GM19468 (cell line): ENCODE measurements around the gene POPDC2.

Source experiments
- ATAC-seq: cut with Tn5 transposase; IDR thresholded peaks from one replicate; pipeline ENCODE4 v1.9.1; 2021; ENCODE audit warnings: mild to moderate bottlenecking, moderate library complexity, moderate number of reproducible peaks; ENCODE audit not compliant: unreplicated experiment; ENCODE audit errors: extremely low read depth

The POPDC2 gene

DNA sequence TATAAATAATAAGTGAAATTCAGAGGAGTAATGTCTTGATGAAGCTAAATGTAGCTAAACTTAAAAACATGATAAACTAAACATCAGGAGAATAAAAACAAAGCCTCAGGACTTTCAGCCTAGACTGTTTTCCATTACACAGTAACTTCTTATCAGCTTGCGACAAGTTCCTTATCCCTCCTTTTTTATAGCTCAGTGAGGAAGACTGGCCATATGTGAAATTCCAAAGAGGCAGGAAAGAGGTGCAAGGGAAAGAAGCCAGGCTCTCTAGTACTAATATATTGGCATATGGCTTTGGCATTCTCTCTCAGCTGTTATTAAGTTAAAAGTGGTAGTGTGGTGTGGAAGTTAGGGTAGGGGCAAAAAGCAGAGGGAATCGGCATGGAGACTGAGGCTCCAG, 12.4 kb upstream of the POPDC2 start:
- no peak for ATAC-seq

DNA sequence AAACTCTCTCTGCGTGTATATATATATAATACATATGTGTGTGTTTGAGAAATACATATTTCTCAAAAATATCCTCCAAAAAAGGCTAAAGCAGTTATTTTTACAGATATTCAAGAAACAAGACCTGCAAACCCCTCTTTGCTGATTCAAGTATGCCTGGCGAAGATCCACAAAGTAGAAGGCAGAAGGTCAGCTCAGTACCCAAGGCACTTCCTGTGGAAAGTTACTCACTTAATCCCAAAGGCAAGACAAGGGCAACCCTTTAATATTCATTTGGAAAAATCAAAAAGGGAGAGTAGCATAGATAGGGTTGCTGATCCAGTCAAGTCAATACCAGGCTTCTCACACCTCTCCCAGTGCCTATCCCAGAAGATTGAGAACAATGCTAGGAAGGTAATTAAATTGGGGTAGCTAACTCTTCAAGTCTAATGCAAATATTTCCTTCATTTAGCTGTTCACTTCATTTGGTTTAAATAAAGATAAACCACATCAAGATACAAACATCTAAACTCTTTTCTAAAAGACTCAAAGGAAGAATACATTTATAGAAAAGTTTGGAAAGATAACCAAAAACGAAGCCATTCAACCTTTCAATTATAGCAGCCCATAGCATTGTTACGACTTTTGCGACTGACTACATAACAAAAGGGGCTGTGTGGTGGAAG, 9.6 kb upstream of the POPDC2 start:
- no peak for ATAC-seq

GRCh38 chr3:119665954-119666559, 5.7 kb upstream of the POPDC2 start:
- no peak for ATAC-seq

DNA sequence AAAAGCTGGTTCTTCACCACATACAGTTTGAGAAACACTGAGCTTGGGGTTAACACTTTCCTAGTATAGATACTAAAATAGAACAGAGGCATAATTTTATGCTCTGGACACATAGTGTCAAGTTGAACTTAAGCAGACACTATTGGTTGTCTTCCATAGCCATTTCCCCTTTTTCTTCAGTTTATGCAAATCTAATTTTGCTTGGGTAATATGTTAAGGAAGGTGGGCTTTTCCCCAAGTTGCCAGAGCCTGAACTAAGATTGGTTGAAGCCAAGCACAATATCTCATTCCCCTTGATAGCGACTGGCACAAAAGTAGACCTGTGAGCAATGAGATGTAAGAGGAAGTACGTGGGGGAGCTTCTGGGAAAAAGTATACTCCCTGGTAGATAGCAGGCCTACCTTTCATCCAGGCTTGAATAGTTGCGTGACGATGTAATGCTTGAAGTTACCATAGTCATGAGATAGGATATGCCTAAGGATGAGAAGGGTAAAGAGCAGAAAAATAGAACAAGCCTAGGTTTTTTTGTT, 4.5 kb upstream of the POPDC2 start:
- no peak for ATAC-seq

DNA sequence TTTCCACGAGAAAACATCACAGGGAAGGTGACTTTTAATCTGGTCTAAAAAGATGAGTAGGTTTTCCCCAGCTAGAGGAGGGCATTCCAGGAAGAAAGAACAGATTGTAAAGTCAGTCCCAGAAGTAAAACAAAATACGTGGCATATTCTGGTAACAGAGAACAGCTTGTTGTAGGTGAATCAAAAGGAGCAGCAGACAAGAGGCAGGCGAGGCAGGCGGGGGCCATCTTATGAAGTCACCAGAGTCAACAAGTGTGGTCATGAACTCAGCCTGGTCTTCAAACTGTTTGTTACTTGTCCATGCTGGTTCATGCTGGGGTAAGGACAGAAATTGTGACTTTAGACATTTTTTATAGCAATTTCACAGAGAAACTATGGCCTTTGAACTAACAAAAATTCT, 4.0 kb upstream of the POPDC2 start:
- no peak for ATAC-seq

DNA sequence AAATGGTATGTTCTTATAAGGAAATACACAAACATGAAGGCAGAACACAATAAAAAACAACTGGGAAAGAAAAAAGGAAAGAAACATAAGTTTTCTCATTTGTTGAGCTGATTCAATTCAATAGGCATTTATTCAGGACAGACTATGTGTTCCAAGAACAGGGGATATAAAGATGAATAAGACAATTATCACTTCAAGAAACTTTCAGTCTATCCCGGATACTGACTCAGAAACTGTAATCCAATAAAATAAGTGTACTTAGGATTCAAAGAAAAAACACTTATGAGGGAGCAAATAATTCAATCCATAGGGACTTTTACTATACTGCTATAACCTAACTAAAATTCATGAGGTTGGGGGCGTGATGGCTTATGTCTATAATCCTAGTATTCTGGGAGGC, 3.5 kb upstream of the POPDC2 start:
- no peak for ATAC-seq

GRCh38 chr3:119662604-119663373, 2.4 kb upstream of the POPDC2 start:
- no peak for ATAC-seq

- no peak for ATAC-seq
Observed at GRCh38 chr3:119659606-119660291, 640 bp downstream of the POPDC2 start.

GRCh38 chr3:119658994-119659393, 1.4 kb downstream of the POPDC2 start:
- ATAC-seq: no peak

- no peak for ATAC-seq
Observed at GRCh38 chr3:119657887-119658702, 2.3 kb downstream of the POPDC2 start.

- no peak for ATAC-seq
Observed at GRCh38 chr3:119653876-119654275, 6.5 kb downstream of the POPDC2 start.

GRCh38 chr3:119652306-119653033, 7.9 kb downstream of the POPDC2 start:
- no peak for ATAC-seq

DNA sequence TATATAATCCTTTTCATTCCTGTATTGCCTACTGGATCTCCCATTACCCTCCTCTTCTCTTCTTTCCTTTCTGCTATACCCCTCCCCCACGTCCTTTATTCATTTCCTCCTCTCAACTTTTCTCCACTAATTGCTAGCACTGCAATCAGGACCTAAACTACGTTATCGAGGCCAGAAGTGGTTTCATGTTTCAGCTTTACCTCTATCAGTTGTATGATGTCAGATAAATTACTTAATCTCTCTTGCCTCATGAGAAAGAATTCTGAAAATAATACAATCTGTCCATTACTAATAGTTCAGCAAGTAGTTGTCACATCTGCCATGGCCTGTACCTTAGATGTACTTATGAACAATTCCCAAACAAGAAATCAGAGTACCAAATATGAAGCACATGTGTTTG, 10.6 kb downstream of the POPDC2 start:
- no peak for ATAC-seq

GRCh38 chr3:119647843-119648575, 12.4 kb downstream of the POPDC2 start:
- no peak for ATAC-seq

DNA sequence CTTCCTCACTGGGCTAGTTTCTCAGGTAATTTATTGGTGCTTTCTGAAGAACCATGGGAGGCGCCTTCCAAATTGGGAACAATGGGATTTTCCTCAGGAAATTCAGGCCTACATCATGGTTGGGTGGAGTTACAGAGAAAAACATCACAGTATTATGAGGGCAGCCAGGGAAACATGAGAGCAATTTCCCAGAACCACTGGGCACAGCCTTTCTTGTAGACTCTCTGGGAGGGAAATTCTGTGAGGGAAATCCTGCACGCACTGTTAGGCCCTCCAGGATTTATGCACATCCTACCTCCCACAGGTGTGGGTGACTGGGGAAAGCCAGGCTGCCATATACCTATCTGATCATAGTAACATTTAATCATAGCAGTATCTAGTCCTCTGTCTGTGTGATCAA, 13.2 kb downstream of the POPDC2 start:
- ATAC-seq: no peak

DNA sequence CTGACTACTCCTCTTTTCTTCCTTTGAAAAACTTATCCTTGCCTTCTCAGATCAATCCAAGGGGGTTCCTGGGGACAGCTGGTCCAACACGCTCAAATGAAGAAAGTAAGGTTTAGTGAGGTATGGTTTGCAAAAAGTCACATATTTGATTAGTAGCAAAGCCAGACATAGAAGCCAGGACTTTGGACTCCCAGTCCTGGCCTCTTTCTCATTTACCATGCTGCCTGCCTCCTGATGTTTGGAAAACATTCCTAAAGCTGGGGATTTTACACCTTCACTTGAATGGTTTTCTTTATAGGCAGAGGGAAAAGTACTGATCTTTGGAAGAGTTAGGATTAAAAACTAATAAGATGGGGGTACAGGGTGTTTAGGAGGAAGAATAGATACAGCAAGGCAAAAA, 14.6 kb downstream of the POPDC2 start:
- ATAC-seq: no peak

DNA sequence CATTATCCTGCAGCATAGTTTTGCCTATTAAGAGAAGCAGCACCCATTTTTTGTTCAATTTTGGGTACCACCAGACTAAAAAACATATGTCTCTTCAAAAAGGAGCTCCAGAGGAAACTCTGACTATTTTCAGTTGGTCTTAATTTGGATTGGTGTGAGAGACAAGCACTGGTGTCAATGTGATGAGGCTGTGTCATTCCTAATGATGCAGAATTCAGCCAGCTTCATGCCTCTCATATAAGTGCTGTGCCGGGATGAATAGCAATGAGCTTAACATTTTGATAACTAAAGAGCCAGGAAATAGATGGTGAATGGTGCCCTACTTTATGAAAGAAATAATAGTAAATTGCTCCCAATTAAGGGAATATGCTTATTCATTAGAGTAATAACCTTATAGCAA, 15.9 kb downstream of the POPDC2 start:
- ATAC-seq: no peak

DNA sequence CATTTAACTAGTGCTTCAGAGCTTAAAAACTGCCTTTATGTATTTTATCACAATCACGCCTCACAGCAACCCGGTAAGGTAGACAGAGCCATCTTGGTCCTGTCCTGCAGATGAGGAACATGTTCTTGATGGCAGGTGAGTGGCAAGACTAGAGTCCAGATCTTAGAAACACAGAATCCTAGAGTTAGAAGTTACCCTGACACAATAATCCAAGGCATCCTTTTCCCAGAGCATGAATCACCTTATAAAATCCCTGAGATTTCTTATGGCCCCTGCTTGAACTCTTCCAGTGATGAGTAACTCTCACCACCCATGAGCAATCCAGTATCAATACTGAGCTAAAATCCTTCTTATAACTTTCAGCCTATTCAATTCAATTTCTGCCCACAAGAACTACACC, 16.9 kb downstream of the POPDC2 start:
- ATAC-seq: no peak
